Caco-2 (cell line): ENCODE results near the gene TCTN1. TPM values are rescaled to one million over a fixed set of nuclear protein-coding genes. Genes with fewer than 3 reads are reported as not detected.

Experiments
- BruUV-seq: library from RNA; stranded (reverse); fragments of 400-500 nt; replicated peaks from 2 replicates; lab custom pipeline; 2021; lab: Mats Ljungman, UMichigan
- CTCF ChIA-PET: fragments of 300-600 bp; sonication (Branson Sonifier 250); formaldehyde crosslinking; loops from one replicate; lab custom pipeline; 2022; ENCODE audit warnings: antibody characterized with exemption; lab: Charles Lee
- POLR2A ChIA-PET: fragments of 300-600 bp; sonication (Branson Sonifier 250); formaldehyde crosslinking; loops from one replicate; lab custom pipeline; 2022; ENCODE audit warnings: antibody characterized with exemption; lab: Charles Lee
- DNase-seq, 2 experiments: peaks; one replicate each; pipeline versions ENCODE4 v3.0.0 to v3.0.0-alpha.2; 2020 to 2022
- H3K27me3 ChIP-seq: replicated peaks from 2 replicates; pipeline ENCODE4 v1.6.0; 2011; ENCODE audit warnings: low read length; ENCODE audit not compliant: control insufficient read depth, insufficient read depth
- H3K36me3 ChIP-seq: 2 replicates; pipeline ENCODE4 v1.5.1; 2011; ENCODE audit warnings: low read length; ENCODE audit not compliant: control insufficient read depth, insufficient read depth
- H3K4me1 ChIP-seq: fragments of 250-450 bp; sonication (Bioruptor Pico); 2 replicates; pipeline ENCODE4 v1.5.1; 2020; ENCODE audit warnings: mild to moderate bottlenecking
- H3K4me3 ChIP-seq: 2 replicates; pipeline ENCODE4 v1.5.1; 2011; ENCODE audit warnings: low read depth, mild to moderate bottlenecking, control low read depth, low read length
- H3K9me3 ChIP-seq: fragments of 250-450 bp; sonication (Bioruptor Pico); 2 replicates; pipeline ENCODE4 v1.5.1; 2020; ENCODE audit warnings: mild to moderate bottlenecking, moderate library complexity
- H3K27ac Mint-ChIP-seq: one replicate; pipeline ENCODE4 v1.8.0; 2022; ENCODE audit warnings: mixed read lengths; ENCODE audit not compliant: unreplicated experiment
- H3K27me3 Mint-ChIP-seq: one replicate; pipeline ENCODE4 v1.8.0; 2022; ENCODE audit warnings: mixed read lengths; ENCODE audit not compliant: insufficient read depth, unreplicated experiment
- H3K36me3 Mint-ChIP-seq: one replicate; pipeline ENCODE4 v1.8.0; 2022; ENCODE audit warnings: mild to moderate bottlenecking, mixed read lengths; ENCODE audit not compliant: insufficient read depth, unreplicated experiment
- H3K4me1 Mint-ChIP-seq: one replicate; pipeline ENCODE4 v1.8.0; 2022; ENCODE audit warnings: low read depth, mixed read lengths; ENCODE audit not compliant: unreplicated experiment
- H3K4me3 Mint-ChIP-seq: one replicate; pipeline ENCODE4 v1.8.0; 2022; ENCODE audit warnings: mild to moderate bottlenecking, moderate library complexity, mixed read lengths; ENCODE audit not compliant: unreplicated experiment
- H3K9me3 Mint-ChIP-seq: one replicate; pipeline ENCODE4 v1.8.0; 2022; ENCODE audit warnings: mixed read lengths; ENCODE audit not compliant: unreplicated experiment
- intact Hi-C: fragments of 100-400 bp; cut with micrococcal nuclease; formaldehyde crosslinking; loops from one replicate; pipeline ENCODE4 v1.10.0; 2022; ENCODE audit not compliant: unreplicated experiment
- total RNA-seq: library from RNA; stranded (reverse); gene quantifications from 2 replicates; pipeline ENCODE4 v1.2.3, GENCODE V29; 2022
- TF ChIP-seq, protein P1 (sequence below), 2 experiments: fragments of 200-600 bp in 1 of 2; IDR thresholded peaks; 1 replicate in 1 of 2; 2 replicates in 1 of 2; pipeline versions ENCODE4 v1.5.1 to v1.8.0; 2011 to 2022; ENCODE audit warnings: antibody characterized with exemption in 1 of 2, control low read depth in 1 of 2, inconsistent platforms in 1 of 2, low read depth in 1 of 2, low read length in 1 of 2, mild to moderate bottlenecking in 1 of 2, moderate library complexity in 1 of 2; ENCODE audit not compliant: insufficient read depth in 1 of 2, severe bottlenecking in 1 of 2, unreplicated experiment in 1 of 2

TCTN1 gene
- total RNA-seq, 1 experiment from 2014 or later, result 13.8 TPM

DNA sequence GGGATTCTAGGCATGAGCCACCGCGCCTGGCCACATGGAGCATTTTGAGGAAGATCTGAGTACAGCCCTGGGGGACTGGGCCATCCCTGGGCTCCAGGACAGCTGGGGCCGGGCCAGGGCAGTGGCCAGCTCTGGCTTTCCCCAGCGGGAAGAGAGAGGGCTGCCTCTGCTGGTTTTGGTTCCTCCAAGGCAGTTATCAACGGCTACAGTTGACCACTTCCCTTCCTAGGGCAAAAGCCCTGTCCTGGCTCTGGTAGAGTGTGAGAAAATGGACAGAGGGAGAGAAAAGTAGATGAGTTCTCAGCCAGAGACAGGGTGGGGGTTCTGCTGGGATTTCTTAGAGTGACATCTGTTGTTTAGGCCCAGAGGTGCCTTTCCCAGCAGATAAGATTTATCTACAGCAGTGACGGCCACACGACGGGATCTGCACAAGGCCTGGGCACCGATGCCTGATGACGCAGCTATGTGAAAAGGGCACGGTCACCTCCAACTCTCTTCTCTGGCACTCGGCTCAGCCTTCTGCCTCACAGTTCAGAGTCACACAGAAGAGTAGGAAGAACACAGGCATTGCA, 80.5 kb downstream of the TCTN1 start:
- Mint-ChIP-seq H3K4me1 (peaks cover 7% of the 10 kb centered on the region), H3K27ac (no peak overlapping the region), H3K9me3 (no peaks in the 10 kb centered on the region), H3K4me3 (no peak overlapping the region), H3K36me3 (no peaks in the 10 kb centered on the region), H3K27me3 (no peaks in the 10 kb centered on the region)
- intact Hi-C loops, result no loop called here
- no peak for DNase-seq
- H3K27me3 ChIP-seq, result no peaks in the 10 kb centered on the region
- TF ChIP-seq, protein P1, sequence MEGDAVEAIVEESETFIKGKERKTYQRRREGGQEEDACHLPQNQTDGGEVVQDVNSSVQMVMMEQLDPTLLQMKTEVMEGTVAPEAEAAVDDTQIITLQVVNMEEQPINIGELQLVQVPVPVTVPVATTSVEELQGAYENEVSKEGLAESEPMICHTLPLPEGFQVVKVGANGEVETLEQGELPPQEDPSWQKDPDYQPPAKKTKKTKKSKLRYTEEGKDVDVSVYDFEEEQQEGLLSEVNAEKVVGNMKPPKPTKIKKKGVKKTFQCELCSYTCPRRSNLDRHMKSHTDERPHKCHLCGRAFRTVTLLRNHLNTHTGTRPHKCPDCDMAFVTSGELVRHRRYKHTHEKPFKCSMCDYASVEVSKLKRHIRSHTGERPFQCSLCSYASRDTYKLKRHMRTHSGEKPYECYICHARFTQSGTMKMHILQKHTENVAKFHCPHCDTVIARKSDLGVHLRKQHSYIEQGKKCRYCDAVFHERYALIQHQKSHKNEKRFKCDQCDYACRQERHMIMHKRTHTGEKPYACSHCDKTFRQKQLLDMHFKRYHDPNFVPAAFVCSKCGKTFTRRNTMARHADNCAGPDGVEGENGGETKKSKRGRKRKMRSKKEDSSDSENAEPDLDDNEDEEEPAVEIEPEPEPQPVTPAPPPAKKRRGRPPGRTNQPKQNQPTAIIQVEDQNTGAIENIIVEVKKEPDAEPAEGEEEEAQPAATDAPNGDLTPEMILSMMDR (IDR thresholded peaks at IDR 0.05; ENCODE audit: insufficient read depth in 1 of 2, low read depth in 1 of 2, low read length in 1 of 2, severe bottlenecking in 1 of 2, unreplicated experiment in 1 of 2), result no peak
- no peaks in the 10 kb centered on the region for H3K9me3 ChIP-seq
- H3K4me3 ChIP-seq, result no peak overlapping the region
- H3K4me1 ChIP-seq, result no peaks in the 10 kb centered on the region
- no TSS peak for BruUV-seq
- CTCF ChIA-PET, result interaction anchor here (0.7 kb wide), 1 partner anchor 193 kb away, joined by 3 read pairs; no protein-coding TSS in a partner anchor
- POLR2A ChIA-PET, result no interaction called here
- H3K36me3 ChIP-seq, result no peaks in the 10 kb centered on the region

DNA sequence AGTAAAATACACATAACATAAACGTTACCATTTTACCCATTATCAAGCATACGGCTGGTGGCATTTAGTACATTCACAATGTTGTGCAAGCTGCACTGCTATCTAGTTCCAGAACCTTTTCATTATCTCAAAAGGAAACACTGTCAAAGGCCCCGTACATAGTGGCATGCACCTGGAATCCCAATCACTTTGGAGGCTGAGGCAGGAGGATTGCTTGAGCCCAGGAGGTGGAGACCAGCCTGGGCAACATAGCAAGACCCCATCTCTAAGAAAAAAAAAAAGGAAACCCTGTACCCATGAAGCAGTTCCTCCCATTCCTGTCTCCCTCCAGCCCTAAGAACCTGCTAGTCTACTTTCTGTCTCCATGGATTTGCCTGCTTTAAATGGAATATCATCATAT, 82.4 kb downstream of the TCTN1 start:
- Histone ChIP-seq H3K9me3 (no peaks in the 10 kb centered on the region), H3K4me3 (no peak overlapping the region), H3K27me3 (no peaks in the 10 kb centered on the region), H3K4me1 (no peaks in the 10 kb centered on the region), H3K36me3 (no peaks in the 10 kb centered on the region)
- ChIA-PET CTCF (no interaction called here), POLR2A (no interaction called here)
- no peaks in the 10 kb centered on the region for H3K9me3 Mint-ChIP-seq
- intact Hi-C loops, result loop anchor here (5.0 kb wide), 1 partner anchor 184 kb away; no protein-coding TSS in a partner anchor
- TF ChIP-seq, protein P1 (IDR thresholded peaks at IDR 0.05; ENCODE audit: insufficient read depth in 1 of 2, low read depth in 1 of 2, low read length in 1 of 2, severe bottlenecking in 1 of 2, unreplicated experiment in 1 of 2), result no peak
- no peak overlapping the region for H3K27ac Mint-ChIP-seq
- no peaks in the 10 kb centered on the region for H3K4me1 Mint-ChIP-seq
- no peak for DNase-seq
- H3K36me3 Mint-ChIP-seq, result no peaks in the 10 kb centered on the region
- no TSS peak for BruUV-seq
- H3K4me3 Mint-ChIP-seq, result no peak overlapping the region
- no peaks in the 10 kb centered on the region for H3K27me3 Mint-ChIP-seq

DNA sequence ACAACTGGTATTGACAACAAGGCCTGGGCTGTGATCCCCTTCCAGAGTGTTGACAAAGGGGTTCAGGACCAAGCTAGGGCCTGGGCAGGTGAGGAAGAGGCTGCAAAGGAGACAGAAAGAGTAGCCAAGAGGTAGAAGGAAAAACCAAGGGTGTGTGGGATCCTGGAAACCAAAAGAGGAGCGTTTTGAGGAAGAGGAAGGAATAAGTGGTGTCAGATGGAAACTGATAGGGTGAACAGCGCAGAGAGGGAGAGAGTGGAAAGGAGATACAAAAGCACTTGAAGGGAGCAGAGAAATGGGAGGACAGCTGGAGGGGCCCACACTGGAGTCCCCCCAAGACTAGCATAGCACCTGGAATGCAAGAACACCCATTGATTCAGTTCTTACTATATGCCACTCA, 83.3 kb downstream of the TCTN1 start:
- intact Hi-C loops, result loop anchor here (5.0 kb wide), 1 partner anchor 185 kb away; no protein-coding TSS in a partner anchor
- Histone ChIP-seq H3K27me3 (no peaks in the 10 kb centered on the region), H3K36me3 (no peaks in the 10 kb centered on the region), H3K4me3 (no peak overlapping the region), H3K9me3 (no peaks in the 10 kb centered on the region), H3K4me1 (no peaks in the 10 kb centered on the region)
- H3K36me3 Mint-ChIP-seq, result no peaks in the 10 kb centered on the region
- CTCF ChIA-PET, result no interaction called here
- POLR2A ChIA-PET, result no interaction called here
- H3K4me1 Mint-ChIP-seq, result no peaks in the 10 kb centered on the region
- no peak for DNase-seq
- TF ChIP-seq, protein P1 (IDR thresholded peaks at IDR 0.05; ENCODE audit: insufficient read depth in 1 of 2, low read depth in 1 of 2, low read length in 1 of 2, severe bottlenecking in 1 of 2, unreplicated experiment in 1 of 2), result no peak
- no peak overlapping the region for H3K27ac Mint-ChIP-seq
- BruUV-seq, result no TSS peak
- no peaks in the 10 kb centered on the region for H3K9me3 Mint-ChIP-seq
- no peaks in the 10 kb centered on the region for H3K27me3 Mint-ChIP-seq
- no peak overlapping the region for H3K4me3 Mint-ChIP-seq
